ENCODE data around the gene PRDX5.

- TF ChIP-seq EZH2phosphoT487 (IDR thresholded peaks at IDR 0.05; ENCODE audit: insufficient read depth, low read depth) = no peak
- no peak for TF ChIP-seq EZH2 (IDR thresholded peaks at IDR 0.05; ENCODE audit: insufficient read depth, poor library complexity, severe bottlenecking)
Observed at GRCh38 chr11:64312947-64313346, 5.0 kb upstream of the PRDX5 start.

Measured in GM23248 (cell line).